Stimulated activated CD4-positive, alpha-beta T cell treated with anti-CD3 and anti-CD28 coated beads, Interleukin-12 subunit alpha, Interleukin-12 subunit beta, amount 100 ng/mL, for 24 hours (primary cell): Measurements from ENCODE around the gene SPATA3.
"Not testable (repeated sequence)": the region's sequence is repeated elsewhere in the genome, so short reads cannot be mapped to it uniquely, and the experiment has no call there.

Experiments used
- DNase-seq, 2 experiments: peaks; one replicate each; pipeline ENCODE4 v3.0.0-alpha.2; 2020; ENCODE audit warnings: low read depth in 2 of 2

Gene SPATA3

GRCh38 chr2:230998882-230999281 lies 3.0 kb downstream of the SPATA3 start:
- no peak for DNase-seq

GRCh38 chr2:230999477-230999876 lies 3.6 kb downstream of the SPATA3 start:
- no peak for DNase-seq

GRCh38 chr2:231000211-231000904 lies 4.4 kb downstream of the SPATA3 start:
- DNase-seq: no peak

- DNase-seq: no peak
Observed at GRCh38 chr2:231001036-231001435, 5.1 kb downstream of the SPATA3 start.

- no peak for DNase-seq
Observed at GRCh38 chr2:231001921-231002320, 6.0 kb downstream of the SPATA3 start.

- DNase-seq: no peak
Observed at GRCh38 chr2:231002641-231003040, 6.7 kb downstream of the SPATA3 start.

- DNase-seq: no peak
Observed at GRCh38 chr2:231003186-231003585, 7.3 kb downstream of the SPATA3 start.

- DNase-seq: not testable (repeated sequence)
Observed at GRCh38 chr2:231004930-231005329, 9.0 kb downstream of the SPATA3 start.

- no peak for DNase-seq
Observed at GRCh38 chr2:231007286-231008098, 11.6 kb downstream of the SPATA3 start.

- no peak for DNase-seq
Observed at GRCh38 chr2:231008131-231008530, 12.2 kb downstream of the SPATA3 start.

- DNase-seq: no peak
Observed at GRCh38 chr2:231009236-231009919, 13.5 kb downstream of the SPATA3 start.

- DNase-seq: no peak
Observed at GRCh38 chr2:231010201-231010730, 14.3 kb downstream of the SPATA3 start.

- no peak for DNase-seq
Observed at GRCh38 chr2:231011526-231011925, 15.6 kb downstream of the SPATA3 start.

- DNase-seq: no peak
Observed at GRCh38 chr2:231012463-231012862, 16.5 kb downstream of the SPATA3 start.

- no peak for DNase-seq
Observed at GRCh38 chr2:231013820-231014219, 17.9 kb downstream of the SPATA3 start.

GRCh38 chr2:231015478-231015877 lies 19.6 kb downstream of the SPATA3 start:
- DNase-seq: no peak

- no peak for DNase-seq
Observed at GRCh38 chr2:231015926-231016325, 20.0 kb downstream of the SPATA3 start.

GRCh38 chr2:231016566-231017230 lies 20.8 kb downstream of the SPATA3 start:
- no peak for DNase-seq

- no peak for DNase-seq
Observed at GRCh38 chr2:231017231-231017598, 21.3 kb downstream of the SPATA3 start.

- DNase-seq: no peak
Observed at GRCh38 chr2:231018184-231018583, 22.3 kb downstream of the SPATA3 start.

GRCh38 chr2:231025059-231025458 lies 29.1 kb downstream of the SPATA3 start:
- not testable (repeated sequence) for DNase-seq

GRCh38 chr2:231028889-231029288 lies 33.0 kb downstream of the SPATA3 start:
- no peak for DNase-seq
